CD4-positive, alpha-beta T cell treated with Interleukin-10 for 1 hour (primary cell): ENCODE measurements around the gene FAM227B.
"Not testable (repeated sequence)": the region's sequence is repeated elsewhere in the genome, so short reads cannot be mapped to it uniquely, and the experiment has no call there.

Experiments used
- DNase-seq: peaks from one replicate; pipeline ENCODE4 v3.0.0-alpha.2; 2020

FAM227B gene

DNA sequence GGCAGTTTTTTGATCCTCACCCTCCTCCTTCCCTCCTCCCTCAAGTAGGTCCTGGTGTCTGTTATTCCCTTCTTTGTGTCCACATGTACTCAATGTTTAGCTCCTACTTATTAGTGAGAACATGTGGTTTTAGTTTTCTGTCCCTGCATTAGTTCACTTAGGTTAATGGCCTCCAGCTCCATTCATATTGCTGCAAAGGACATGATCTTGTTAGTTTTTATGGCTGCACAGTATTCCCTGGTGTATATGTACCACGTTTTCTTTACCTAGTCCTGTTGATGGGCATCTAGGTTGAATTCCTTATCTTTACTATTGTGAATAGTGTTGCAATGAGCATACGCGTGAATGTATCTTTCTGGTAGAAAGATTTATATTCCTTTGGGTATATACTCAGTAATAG, 259.2 kb downstream of the FAM227B start:
- no peak for DNase-seq

DNA sequence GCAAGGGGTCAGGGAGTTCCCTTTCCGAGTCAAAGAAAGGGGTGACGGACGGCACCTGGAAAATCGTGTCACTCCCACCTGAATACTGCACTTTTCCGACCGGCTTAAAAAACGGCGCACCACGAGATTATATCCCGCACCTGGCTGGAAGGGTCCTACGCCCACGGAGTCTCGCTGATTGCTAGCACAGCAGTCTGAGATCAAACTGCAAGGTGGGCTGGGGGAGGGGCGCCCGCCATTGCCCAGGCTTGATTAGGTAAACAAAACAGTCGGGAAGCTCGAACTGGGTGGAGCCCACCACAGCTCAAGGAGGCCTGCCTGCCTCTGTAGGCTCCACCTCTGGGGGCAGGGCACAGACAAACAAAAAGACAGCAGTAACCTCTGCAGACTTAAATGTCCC, 266.2 kb downstream of the FAM227B start:
- not testable (repeated sequence) for DNase-seq

DNA sequence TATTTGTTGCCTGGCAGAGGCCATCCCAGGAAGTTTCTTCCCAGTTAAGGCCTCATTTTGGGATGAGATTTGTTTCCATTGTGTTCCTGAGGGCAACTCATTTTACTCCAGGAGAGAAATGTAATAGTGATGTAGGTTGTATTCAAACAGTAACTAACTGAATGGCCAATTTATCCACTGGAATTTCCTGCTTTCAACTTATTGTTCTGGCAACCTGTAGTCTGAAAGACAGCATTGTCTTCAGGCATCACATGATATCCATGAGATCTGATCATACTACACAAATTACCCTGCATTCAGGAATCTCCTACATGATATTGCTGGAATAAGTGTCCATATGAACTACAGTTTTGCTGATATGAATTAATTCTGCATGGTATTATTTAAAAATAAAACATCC, 277.1 kb downstream of the FAM227B start:
- DNase-seq, result no peak

DNA sequence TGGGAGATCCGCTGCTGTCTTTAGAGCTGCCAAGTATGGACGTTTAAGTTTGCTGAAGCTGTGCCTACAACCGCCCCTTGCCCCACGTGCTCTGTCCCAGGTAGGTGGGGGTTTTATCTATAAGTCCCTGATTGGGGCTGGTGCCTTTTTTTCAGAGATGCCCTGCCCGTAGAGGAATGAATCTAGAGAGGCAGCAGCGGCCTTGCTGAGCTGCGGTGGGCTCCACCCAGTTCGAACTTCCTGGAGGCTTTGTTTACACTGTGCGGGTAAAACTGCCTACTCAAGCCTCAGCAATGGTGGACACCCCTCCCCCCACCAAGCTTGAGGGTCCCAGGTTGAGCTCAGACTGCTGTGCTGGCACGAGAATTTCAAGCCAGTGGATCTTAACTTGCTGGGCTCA, 281.0 kb downstream of the FAM227B start:
- DNase-seq, result no peak

DNA sequence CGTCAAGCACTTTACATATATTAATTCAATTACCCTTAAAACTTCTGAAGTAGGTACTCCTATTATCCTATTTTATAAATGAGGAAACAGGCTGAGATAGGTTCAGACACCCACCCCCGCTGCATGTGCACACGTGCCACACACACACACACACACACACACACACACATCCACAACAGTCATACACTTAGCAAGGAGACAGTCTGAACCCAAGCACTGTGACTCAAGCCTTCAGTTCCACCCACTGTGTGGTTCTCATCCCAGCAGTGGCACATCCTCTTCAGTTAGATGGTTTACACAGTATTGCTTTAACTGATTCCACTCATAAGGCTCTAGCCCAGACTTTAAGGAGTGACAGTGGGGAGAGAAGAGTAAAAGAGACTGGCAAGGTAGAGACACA, 288.7 kb downstream of the FAM227B start:
- DNase-seq, result no peak

DNA sequence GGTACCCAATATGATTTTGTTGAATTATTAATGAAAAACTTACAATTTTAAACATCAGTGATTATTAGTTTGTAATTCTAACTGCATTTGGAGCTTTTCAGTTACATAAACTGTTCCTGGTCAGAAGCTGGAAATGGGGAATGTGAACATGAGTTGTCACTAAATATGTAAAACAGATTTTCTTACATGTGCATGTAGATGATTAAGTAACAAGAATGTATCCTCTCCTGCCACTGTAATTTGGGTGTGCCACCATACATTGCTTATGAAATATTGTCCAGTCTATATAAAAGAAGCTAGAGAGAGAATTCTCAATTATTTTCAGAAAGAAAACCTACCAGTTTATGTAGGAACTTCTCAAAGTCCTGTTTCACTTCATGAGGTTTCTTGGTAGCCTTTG, 289.2 kb downstream of the FAM227B start:
- no peak for DNase-seq

DNA sequence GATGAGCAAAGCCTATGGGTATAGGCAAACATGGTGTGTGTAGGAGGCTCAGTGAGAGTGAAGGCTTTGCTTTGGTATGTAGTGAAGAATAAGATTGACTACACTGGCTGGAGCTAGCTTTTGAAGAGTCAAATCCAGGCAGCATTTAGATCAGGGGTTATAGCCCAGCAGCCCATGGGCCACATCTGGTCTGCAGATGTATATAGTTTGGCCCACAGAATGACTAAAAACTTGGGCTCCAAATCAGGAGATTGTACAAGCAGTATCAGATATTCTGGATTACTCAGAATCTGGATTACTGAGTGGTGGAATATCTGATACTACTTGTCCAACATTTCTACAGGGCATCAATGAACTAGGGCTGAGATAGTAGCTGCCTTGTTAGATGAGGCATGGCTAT, 290.5 kb downstream of the FAM227B start:
- no peak for DNase-seq

DNA sequence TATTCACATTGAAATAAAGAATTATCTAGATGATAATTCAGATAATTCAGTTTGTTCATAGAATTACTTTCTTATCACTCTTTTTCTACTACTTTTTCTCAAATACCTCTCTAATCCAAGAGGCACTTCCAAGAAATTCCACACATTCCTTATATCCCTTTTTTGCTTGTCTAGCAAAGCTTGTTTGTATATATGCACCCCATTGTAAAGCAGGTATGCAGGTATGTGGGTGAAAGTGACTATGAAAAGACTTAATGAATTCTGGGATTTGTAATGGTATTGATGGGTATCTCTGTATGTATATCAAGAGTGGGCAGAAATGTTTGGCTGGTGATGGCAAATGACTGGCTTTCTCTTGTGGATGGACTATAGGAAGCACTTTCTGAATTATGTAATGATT, 291.7 kb downstream of the FAM227B start:
- no peak for DNase-seq

DNA sequence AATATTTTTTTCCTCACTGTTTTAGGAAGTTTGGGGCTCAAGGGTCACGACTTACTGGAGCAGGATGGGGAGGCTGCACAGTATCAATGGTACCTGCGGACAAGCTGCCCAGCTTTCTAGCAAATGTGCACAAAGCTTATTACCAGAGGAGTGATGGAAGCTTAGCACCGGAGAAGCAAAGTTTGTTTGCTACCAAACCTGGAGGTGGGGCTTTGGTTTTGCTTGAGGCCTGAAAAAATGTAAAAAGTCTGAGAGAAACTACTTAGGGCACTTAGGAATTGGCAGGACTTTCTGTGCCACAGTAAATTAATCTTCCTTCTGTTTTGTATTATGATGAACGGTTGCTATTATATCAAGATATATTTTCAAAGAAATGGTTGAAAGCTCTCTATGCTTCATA, 292.7 kb downstream of the FAM227B start:
- no peak for DNase-seq

DNA sequence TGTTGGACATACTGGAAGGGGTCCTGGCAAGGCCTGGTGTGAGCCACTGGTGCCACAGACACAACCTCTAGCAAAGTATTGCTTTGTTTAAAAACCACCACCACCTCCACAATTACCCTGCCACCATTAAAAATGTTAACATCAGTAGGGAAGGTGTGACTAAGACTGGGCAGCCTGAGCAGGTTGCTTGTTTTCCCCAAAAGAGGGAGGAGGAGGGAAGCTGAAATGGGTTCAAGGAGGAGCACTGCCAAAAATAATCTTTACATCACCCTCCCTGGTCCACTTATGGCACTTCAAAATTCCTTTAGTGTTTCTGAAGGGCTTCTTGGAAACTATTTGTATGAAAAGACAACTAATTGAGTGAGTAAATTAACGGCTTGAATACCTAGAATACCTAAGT, 297.4 kb downstream of the FAM227B start:
- no peak for DNase-seq

DNA sequence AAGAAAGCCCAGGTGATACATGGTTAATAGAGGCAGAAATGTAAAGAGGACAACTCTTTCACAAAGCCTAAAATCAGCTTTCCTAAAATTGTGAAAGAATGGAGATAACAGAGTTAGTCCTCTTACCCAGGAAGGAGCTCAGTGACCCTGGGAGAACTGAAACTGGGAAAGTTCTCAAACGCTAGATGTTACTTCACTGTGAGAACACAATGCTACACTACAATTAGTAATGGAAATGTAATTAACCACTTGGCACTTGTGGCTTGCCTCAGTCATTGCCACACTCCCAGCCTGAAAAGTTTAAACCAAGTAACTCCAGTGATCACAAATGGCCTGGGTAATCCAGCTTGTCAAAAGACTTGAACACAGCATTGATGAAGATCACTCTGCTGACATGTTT, 300.3 kb downstream of the FAM227B start:
- DNase-seq, result no peak

DNA sequence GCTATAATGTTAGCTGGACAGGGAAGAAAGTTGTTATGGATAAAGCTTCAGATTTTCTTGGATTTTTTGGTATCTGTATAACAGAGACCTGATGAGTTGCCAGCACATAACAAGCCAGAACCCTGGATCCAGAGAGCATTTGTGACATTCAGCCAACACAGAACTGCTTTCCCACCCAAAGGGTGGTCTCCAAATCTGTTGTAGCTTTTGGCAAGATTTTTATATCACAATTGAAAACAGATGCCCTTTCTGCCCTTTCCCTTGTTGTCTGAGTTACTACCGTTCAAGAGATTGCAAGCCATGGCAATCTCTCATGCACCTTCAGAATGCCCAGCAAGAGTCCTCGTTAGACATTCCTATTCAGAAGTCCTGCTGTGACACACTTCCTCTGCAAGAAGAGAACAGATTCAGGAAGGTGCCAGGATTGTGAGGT, 305.2 kb downstream of the FAM227B start:
- no peak for DNase-seq

DNA sequence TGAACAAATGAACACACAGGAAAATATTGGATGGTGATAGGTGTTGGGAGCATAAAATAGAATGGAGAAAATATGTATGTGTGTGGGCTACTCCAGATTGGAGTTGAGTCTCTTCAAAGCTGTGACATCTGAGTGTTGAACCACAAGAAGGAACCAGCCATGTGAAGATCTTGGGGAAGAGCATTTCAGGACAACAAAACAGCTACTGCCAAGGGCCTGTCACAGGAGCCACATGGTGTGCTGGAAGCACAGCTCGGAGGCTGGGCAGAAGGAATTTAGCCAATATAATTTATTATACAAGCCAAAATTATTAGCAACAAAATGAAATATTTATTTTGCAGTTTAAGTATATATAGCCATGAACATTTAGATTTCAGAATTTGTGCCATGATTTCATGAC, 305.9 kb downstream of the FAM227B start:
- DNase-seq, result no peak

DNA sequence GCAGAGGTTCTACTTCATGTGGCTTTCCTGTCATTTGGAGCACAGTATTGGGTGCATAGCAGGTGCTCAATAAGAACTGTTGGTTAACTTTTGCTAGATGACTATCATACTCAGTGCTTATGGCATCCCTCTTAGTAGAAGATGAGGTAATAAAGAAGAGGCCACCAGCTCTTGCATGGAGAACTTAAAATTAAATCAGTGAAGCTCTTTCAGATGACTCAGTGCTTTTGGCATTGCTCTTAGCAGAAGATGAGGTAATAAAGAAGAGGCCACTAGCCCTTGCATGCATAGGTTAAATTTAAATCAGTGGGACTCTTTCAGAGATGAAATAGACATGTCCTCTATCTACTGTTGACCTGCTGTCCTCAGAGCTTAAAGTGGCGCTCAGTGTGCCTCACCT, 307.0 kb downstream of the FAM227B start:
- DNase-seq, result no peak

DNA sequence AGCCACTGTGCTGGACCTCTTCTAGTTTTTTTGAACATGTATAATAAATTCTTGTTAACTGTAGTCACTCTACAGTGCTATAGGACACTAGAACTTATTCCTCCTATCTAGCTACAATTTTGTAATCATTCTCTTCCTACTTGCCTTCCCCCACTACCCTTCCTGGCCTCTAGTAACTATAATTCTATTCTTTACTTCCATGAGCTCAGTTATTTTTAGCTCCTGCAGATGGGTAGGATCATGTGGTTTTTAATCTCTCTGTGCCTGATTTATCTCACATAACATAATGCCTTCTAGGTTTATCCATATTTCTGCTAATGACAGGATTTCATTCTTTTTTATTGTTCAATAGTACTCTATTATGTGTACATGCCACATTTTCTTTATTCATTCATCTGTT, 310.7 kb downstream of the FAM227B start:
- DNase-seq, result no peak

DNA sequence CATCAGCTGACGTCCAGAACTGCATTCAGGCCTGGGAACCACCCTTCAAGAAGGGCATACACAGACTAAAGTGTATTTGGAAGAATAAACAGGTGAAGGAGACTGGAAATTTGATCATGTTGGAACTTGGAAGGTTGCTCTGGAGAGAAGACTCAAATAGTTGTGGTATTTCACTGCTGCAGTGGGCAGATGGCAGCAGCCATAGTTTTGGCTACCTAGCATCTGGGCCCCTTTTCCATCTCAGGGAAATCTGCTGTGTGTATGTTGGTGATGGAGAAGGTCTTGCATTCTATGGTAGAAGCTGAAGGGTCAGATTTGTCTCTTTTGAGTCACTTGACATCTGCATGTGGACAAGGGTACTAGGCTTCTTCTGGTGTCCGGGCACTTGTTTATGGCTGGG, 311.9 kb downstream of the FAM227B start:
- no peak for DNase-seq

DNA sequence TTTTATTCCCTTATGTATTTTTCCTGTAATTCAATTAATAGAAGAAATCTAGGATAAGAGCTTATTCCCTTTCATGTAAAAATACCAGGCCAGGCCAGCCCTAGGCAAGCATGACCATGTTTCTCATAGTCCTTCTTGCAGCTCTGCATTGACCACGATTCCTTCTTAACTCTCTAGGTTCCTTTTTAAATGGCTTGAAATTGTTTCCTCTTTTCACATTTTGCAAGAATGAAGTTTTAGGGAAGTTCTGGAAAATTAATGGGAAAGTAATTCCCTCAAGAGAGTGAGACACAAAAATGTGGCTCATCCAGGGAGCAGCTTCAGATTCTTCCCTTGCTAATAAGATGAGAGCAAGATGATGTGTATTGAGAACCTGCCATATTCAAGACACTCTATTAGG, 314.1 kb downstream of the FAM227B start:
- DNase-seq, result no peak

DNA sequence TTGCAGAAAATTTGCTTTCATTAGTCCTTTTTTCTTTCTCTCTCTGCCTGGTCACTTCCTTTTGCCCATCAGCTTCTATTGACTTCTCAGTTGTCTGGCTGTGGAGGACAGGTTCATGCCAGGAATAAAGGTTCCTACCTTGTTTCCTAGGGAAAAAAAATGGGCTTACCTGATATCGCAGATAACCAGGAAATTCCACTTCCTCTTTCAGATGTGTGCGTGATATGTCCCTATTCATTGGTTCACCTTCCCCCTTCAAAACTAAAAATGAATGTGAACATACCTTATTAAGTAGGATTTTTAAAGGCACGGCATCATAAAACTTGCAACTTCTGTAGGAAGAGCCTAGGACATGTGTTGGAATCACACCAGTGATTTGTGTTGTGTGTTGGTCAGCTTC, 317.6 kb downstream of the FAM227B start:
- DNase-seq, result no peak

DNA sequence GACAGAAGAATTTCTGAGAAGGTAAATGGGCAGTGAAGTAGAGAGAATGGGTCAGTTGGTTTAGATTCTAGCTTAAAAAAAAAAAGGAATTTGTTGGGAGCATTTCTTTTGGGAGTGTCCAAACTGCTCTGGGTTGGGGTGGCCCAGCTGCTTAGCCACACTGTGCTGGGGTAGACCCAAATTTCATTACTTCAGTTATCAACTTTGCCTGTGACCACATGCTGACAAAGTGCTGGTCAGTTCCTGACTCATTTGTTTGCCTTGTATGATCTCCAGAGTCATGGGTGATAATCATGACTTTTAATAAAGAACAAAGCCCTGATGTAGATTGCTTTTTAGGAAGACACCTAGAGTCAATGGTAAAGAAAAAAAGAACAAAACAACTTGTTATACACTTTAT, 319.1 kb downstream of the FAM227B start:
- DNase-seq, result no peak

DNA sequence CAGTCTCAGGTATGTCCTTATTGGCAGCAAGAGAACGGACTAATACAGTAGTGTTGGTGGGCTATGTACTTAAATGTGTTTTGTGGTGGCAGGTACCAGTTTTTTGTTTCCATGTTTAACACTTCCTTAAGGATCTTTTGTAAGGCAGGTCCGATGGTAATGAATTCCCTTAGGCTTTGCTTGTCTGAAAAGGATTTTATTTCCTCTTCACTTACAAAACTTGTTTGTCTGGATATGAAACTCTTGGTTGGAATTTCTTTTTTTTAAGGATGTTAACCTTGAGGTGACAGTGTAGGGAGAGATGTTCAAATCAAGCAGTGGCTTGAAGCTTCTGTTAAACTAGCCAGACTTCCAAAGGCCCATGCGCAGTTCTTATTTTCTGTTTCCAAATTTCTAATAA, 319.8 kb downstream of the FAM227B start:
- DNase-seq, result no peak

DNA sequence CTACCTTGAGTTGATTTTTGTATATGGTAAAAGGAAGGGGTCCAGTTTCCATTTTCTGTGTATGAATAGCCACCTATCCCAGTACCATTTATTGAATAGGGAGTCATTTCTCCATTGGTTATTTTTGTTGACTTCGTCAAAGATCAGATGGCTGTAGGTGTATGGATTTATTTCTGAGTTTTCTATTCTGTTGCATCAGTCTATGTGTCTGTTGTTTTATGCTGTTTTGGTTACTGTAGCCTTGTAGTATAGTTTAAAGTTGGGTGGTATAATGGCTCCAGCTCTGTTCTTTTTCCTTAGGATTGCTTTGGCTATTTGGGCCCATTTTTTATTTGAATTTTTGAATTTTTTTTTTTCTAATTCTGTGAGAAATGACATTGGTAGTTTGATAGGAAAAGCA, 323.0 kb downstream of the FAM227B start:
- DNase-seq, result no peak

DNA sequence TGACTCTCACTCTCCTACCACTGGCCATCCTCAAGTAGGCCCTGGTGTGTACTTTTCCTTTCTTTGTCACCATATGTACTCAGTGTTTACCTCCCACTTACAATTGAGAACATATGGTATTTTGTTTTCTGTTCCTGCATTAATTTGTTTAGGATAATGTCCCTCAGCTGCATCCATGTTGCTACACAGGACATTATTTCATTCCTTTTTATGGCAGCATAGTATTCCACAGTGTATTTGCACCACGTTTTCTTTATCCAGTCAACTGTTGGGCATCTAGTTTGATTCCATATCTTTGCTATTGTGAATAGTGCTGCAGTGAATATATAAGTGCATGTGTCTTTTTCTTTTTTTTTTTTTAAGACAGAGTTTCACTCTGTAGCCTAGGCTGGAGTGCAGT, 324.4 kb downstream of the FAM227B start:
- DNase-seq, result no peak

DNA sequence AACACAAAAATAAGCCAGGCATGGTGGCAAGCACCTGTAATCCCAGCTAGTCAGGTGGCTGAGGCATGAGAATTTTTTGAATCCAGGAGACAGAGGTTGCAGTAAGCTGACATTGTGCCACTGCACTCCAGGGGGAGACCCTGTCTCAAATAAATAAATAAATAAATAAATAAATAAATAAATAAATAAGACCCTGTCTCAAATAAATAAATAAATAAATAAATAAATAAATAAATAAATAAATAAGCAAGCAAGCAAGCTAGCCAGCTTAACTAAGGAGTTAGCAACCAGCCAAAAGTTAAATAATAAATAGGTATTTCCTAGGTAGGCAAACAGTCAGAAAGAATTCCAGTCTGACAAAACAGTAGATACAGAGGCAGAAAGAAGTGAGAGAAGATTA, 326.7 kb downstream of the FAM227B start:
- no peak for DNase-seq

DNA sequence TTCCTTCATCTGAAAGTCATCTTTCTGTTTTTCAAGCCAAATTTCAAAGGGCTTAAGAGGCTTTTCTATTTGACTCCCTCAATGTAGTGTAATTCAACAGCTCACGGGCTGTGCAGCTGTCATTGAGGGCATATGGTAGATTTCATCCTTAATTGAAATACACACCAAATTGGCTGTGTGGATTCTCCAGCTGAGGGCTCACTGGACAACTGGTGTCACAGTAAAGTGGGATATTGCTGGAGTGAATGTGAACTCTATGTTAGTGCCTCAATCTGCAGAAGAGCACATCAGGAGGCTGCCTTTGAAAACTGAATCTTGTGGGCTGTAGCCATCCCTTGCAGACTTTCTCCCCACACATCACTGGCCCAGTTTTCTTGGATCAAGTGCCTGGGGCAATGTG, 330.4 kb downstream of the FAM227B start:
- no peak for DNase-seq

DNA sequence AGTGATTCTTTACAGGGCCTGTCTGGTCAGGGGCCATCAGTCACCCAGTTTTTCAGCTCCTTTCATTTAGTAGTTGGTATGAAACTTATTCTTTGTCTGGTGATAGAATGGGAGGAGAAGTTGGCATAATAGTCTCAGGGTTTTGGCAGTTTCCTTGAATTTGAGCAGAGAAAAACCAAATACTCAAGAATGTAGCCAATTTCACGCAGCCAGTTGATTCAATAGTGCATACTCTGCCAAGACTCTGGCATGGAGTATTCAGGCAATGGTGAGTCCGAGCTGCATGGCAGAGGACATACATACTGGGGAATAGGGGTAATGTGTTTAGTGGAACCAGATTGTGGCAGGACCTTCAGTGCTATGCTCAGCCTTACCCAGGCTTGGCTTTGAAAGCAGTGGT, 332.2 kb downstream of the FAM227B start:
- no peak for DNase-seq

DNA sequence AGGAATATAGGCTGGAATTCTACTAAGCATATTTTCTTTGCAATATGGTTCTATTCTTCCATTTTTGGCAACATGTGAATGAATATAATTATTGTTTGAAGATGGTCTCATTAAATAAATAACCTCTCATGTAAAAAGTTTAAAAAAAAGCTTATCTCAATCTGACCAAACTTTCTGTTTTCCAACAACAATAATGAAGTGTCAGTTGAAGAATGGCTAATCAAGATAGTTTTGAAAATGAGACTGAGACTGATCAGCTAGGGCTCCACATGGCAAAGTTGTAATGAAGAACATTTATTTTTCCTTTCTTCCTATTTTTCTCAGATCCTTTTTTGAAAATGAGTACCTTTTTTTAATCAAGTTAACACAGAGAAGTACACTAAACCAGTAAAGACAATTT, 333.1 kb downstream of the FAM227B start:
- DNase-seq, result no peak
